PC-3 (cell line): ENCODE results near the gene UAP1L1. TPM values are rescaled to one million over a fixed set of nuclear protein-coding genes. Genes with fewer than 3 reads are reported as not detected.

Experiments used
- ATAC-seq: fragments of 200-7000 bp; cut with Tn5 transposase; 2 replicates; pipeline ENCODE4 v1.9.1; 2020; ENCODE audit warnings: mild to moderate bottlenecking, moderate library complexity
- BruUV-seq: library from RNA; stranded (reverse); fragments of 400-500 nt; replicated peaks from 2 replicates; lab custom pipeline; 2021; lab: Mats Ljungman, UMichigan
- CTCF ChIA-PET: fragments of 300-600 bp; sonication (Branson Sonifier 250); formaldehyde crosslinking; loops from one replicate; lab custom pipeline; 2022; ENCODE audit warnings: antibody characterized with exemption; lab: Charles Lee
- POLR2A ChIA-PET: fragments of 300-600 bp; sonication (Branson Sonifier 250); formaldehyde crosslinking; loops from one replicate; lab custom pipeline; 2022; ENCODE audit warnings: antibody characterized with exemption; ENCODE audit not compliant: unreplicated experiment; lab: Charles Lee
- DNase-seq: peaks from one replicate; pipeline ENCODE4 v3.0.0-alpha.2; 2015
- H2AFZ ChIP-seq: fragments of 300-600 bp; sonication (generic); 2 replicates; pipeline ENCODE4 v1.6.0; 2016; ENCODE audit warnings: antibody characterized with exemption, low read length
- H3F3A ChIP-seq: fragments of 300-600 bp; sonication (generic); one replicate; pipeline ENCODE4 v1.6.0; 2017; ENCODE audit warnings: antibody characterized with exemption, low read length, control low read depth, mild to moderate bottlenecking; ENCODE audit not compliant: unreplicated experiment
- H3K27ac ChIP-seq: fragments of 300-600 bp; sonication (generic); 2 replicates; pipeline ENCODE4 v1.5.1; 2016; ENCODE audit warnings: mild to moderate bottlenecking, low read length
- H3K27me3 ChIP-seq: fragments of 300-600 bp; sonication (generic); 2 replicates; pipeline ENCODE4 v1.6.1; 2016; ENCODE audit warnings: low read length, mixed read lengths
- H3K36me3 ChIP-seq: fragments of 300-600 bp; sonication (generic); 2 replicates; pipeline ENCODE4 v1.6.1; 2016; ENCODE audit warnings: low read depth, mixed run types, low read length, mixed read lengths
- H3K4me1 ChIP-seq: fragments of 300-600 bp; sonication (generic); 2 replicates; pipeline ENCODE4 v1.5.1; 2016; ENCODE audit warnings: low read length; ENCODE audit not compliant: insufficient read depth
- H3K4me2 ChIP-seq: fragments of 300-600 bp; sonication (generic); 2 replicates; pipeline ENCODE4 v1.6.0; 2016; ENCODE audit warnings: low read length
- H3K4me3 ChIP-seq: fragments of 300-600 bp; sonication (generic); 2 replicates; pipeline ENCODE4 v1.5.1; 2016; ENCODE audit warnings: mild to moderate bottlenecking, low read length, mixed read lengths
- H3K79me2 ChIP-seq: fragments of 300-600 bp; sonication (generic); 2 replicates; pipeline ENCODE4 v1.6.1; 2017; ENCODE audit warnings: low read length, mixed read lengths
- H3K9ac ChIP-seq: fragments of 300-600 bp; sonication (generic); 2 replicates; pipeline ENCODE4 v1.6.0; 2016; ENCODE audit warnings: mild to moderate bottlenecking, low read length
- H3K9me2 ChIP-seq: fragments of 300-600 bp; sonication (generic); replicated peaks from 2 replicates; pipeline ENCODE4 v1.6.1; 2016; ENCODE audit warnings: mixed run types, low read length, mixed read lengths
- H3K9me3 ChIP-seq: fragments of 300-600 bp; sonication (generic); 2 replicates; pipeline ENCODE4 v1.6.1; 2016; ENCODE audit warnings: low read length, mixed read lengths
- H4K20me1 ChIP-seq: fragments of 300-600 bp; sonication (generic); 2 replicates; pipeline ENCODE4 v1.6.1; 2016; ENCODE audit warnings: low read length, mixed read lengths
- EZH2 ChIP-seq: fragments of 300-600 bp; sonication (generic); IDR thresholded peaks from one replicate; pipeline ENCODE4 v1.6.1; 2017; ENCODE audit warnings: antibody characterized with exemption, mild to moderate bottlenecking, low read length; ENCODE audit not compliant: unreplicated experiment
- EZH2phosphoT487 ChIP-seq: fragments of 300-600 bp; sonication (generic); IDR thresholded peaks from 2 replicates; pipeline ENCODE4 v1.6.1; 2018; ENCODE audit warnings: mild to moderate bottlenecking, antibody characterized with exemption, low read length, borderline replicate concordance
- intact Hi-C: fragments of 100-400 bp; cut with micrococcal nuclease; formaldehyde crosslinking; loops from 2 replicates; pipeline ENCODE4 v1.9.0; 2023
- total RNA-seq: library from RNA; depleted of rRNA; stranded (reverse); fragments of >200 nt; gene quantifications from 2 replicates; pipeline ENCODE4 v1.2.3, GENCODE V29; 2014
- TF ChIP-seq, protein P1 (sequence below): fragments of 300-600 bp; sonication (generic); conservative IDR thresholded peaks from 2 replicates; pipeline ENCODE4 v1.5.1; 2017; ENCODE audit warnings: antibody characterized with exemption, low read depth, mild to moderate bottlenecking, low read length

Gene UAP1L1
- total RNA-seq, 1 experiment from 2014 or later, result 5.0 TPM

GRCh38 chr9:137053944-137054931, 23.1 kb upstream of the UAP1L1 start, which contains the start of gene ENTPD2:
TSS of gene ENTPD2 (minus strand) at chr9:137054061. CDS start at chr9:137053997, 64 bp downstream.
- Histone ChIP-seq H3K79me2 (no peaks in the 10 kb centered on the region), H3K9ac (peak within 1 kb of the TSS; percentile 48), H3K27me3 (no peaks in the 10 kb centered on the region), H3K9me2 (no peaks in the 10 kb centered on the region), H2AFZ (peak within 1 kb of the TSS; percentile 72), H3K4me2 (peak within 1 kb of the TSS; percentile 92), H3K9me3 (no peaks in the 10 kb centered on the region), H3K36me3 (no peaks in the 10 kb centered on the region), H3F3A (no peaks in the 10 kb centered on the region), H3K4me3 (peak within 1 kb of the TSS; percentile 67), H4K20me1 (no peaks in the 10 kb centered on the region), H3K4me1 (peaks cover 24% of the 10 kb centered on the region), H3K27ac (no peak within 1 kb of the TSS)
- ATAC-seq (peak; percentile 37), DNase-seq (peak; percentile 79)
- CTCF ChIA-PET, result no interaction called here
- BruUV-seq, result no TSS peak
- no peak for TF ChIP-seq EZH2
- TF ChIP-seq, protein P1, sequence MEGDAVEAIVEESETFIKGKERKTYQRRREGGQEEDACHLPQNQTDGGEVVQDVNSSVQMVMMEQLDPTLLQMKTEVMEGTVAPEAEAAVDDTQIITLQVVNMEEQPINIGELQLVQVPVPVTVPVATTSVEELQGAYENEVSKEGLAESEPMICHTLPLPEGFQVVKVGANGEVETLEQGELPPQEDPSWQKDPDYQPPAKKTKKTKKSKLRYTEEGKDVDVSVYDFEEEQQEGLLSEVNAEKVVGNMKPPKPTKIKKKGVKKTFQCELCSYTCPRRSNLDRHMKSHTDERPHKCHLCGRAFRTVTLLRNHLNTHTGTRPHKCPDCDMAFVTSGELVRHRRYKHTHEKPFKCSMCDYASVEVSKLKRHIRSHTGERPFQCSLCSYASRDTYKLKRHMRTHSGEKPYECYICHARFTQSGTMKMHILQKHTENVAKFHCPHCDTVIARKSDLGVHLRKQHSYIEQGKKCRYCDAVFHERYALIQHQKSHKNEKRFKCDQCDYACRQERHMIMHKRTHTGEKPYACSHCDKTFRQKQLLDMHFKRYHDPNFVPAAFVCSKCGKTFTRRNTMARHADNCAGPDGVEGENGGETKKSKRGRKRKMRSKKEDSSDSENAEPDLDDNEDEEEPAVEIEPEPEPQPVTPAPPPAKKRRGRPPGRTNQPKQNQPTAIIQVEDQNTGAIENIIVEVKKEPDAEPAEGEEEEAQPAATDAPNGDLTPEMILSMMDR, result no peak
- no peak for TF ChIP-seq EZH2phosphoT487
- POLR2A ChIA-PET, result interaction anchor here (0.7 kb wide), 1 partner anchor 293 kb away, joined by 3 read pairs; no protein-coding TSS in a partner anchor
- intact Hi-C loops, result no loop called here

DNA sequence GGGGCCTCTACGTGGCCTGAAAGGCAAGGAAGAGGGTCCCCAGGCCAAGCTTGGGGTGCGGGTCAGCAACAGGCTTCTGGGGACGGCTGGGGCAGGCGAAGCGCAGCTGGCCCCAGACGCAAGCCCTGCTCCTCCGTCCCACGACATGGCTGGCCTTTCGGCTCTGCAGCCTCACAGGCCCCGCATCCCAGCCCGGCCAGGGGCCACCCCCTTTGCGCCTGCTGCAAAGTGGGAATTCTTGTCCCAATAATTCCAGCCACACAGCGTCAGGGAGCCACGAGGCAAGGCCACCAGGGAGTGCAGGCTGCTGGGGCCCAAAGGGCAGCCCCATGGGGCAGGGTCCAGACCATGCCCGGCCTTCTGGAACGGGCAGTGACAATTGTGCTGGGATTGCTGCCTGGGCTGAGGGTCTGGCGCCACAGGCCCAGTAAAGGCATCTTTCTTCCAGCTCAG, 22.4 kb upstream of the UAP1L1 start:
- ChIA-PET POLR2A (interaction anchor here (0.7 kb wide), 1 partner anchor 294 kb away, joined by 3 read pairs; no protein-coding TSS in a partner anchor), CTCF (interaction anchor here (1.8 kb wide), 1 partner anchor 8 kb away, joined by 7 read pairs; no protein-coding TSS in a partner anchor)
- intact Hi-C loops, result no loop called here
- Histone ChIP-seq H3K9me2 (no peaks in the 10 kb centered on the region), H3K9ac (no peak overlapping the region), H3K79me2 (no peaks in the 10 kb centered on the region), H4K20me1 (no peaks in the 10 kb centered on the region), H3K27me3 (no peaks in the 10 kb centered on the region), H3K4me3 (no peak overlapping the region), H3K4me2 (peak overlapping the region; percentile 92), H3K36me3 (no peaks in the 10 kb centered on the region), H2AFZ (no peak overlapping the region), H3K4me1 (peaks cover 24% of the 10 kb centered on the region), H3K27ac (no peak overlapping the region), H3K9me3 (no peaks in the 10 kb centered on the region), H3F3A (no peaks in the 10 kb centered on the region)
- DNase-seq, result no peak
- ATAC-seq, result no peak
- TF ChIP-seq EZH2 (no peak), EZH2phosphoT487 (no peak)
- TF ChIP-seq, protein P1, result no peak
- BruUV-seq, result no TSS peak
